GM12873 (cell line): ENCODE data around the gene DEPDC1B.

Experiments used
- TF ChIP-seq, protein P1 (sequence below): IDR thresholded peaks from 2 replicates; pipeline ENCODE4 v1.5.1; 2012; ENCODE audit warnings: low read depth, mild to moderate bottlenecking, moderate library complexity, low read length, control low read depth; ENCODE audit not compliant: insufficient read depth; ENCODE audit errors: missing control alignments

DEPDC1B gene

GRCh38 chr5:60701321-60701968, 1.5 kb upstream of the DEPDC1B start:
- TF ChIP-seq, protein P1, sequence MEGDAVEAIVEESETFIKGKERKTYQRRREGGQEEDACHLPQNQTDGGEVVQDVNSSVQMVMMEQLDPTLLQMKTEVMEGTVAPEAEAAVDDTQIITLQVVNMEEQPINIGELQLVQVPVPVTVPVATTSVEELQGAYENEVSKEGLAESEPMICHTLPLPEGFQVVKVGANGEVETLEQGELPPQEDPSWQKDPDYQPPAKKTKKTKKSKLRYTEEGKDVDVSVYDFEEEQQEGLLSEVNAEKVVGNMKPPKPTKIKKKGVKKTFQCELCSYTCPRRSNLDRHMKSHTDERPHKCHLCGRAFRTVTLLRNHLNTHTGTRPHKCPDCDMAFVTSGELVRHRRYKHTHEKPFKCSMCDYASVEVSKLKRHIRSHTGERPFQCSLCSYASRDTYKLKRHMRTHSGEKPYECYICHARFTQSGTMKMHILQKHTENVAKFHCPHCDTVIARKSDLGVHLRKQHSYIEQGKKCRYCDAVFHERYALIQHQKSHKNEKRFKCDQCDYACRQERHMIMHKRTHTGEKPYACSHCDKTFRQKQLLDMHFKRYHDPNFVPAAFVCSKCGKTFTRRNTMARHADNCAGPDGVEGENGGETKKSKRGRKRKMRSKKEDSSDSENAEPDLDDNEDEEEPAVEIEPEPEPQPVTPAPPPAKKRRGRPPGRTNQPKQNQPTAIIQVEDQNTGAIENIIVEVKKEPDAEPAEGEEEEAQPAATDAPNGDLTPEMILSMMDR, result no peak

GRCh38 chr5:60700416-60700757, 421 bp upstream of the DEPDC1B start:
- TF ChIP-seq, protein P1, result no peak

DNA sequence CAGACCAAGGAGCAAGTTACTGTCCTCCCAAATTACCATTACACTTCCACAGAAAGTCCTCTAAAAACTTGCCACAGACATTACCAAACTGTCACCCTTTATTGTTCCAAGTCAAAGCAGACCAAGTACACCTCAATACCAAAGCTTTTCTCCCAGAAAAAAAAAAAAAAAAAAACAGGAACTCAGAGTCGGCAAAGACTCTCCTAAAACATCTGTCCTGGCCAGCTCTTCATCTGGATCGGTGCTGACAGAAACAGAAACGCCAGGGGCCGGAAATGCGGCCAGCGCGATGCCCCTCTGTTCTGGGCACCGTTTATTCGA, 718 bp downstream of the DEPDC1B start:
- TF ChIP-seq, protein P1, result no peak

DNA sequence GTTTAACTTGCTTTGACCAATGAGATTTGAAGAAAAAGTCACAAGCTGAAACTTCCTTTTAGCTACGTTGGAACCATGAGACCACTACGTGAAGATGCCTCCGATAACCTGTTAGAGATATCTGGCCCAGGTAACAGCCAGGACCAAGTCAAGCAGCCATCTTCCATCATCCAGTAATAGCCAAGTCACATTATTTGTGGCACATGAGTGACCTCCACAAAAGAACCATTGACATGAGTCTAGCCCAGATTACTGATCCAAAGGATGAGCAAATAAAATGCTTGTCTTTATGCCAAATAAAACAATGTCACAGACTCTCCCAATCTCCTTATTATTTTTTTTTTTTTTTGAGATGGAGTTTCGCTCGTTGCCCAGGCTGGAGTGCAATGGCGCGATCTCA, 1.6 kb downstream of the DEPDC1B start:
- TF ChIP-seq, protein P1, result no peak

DNA sequence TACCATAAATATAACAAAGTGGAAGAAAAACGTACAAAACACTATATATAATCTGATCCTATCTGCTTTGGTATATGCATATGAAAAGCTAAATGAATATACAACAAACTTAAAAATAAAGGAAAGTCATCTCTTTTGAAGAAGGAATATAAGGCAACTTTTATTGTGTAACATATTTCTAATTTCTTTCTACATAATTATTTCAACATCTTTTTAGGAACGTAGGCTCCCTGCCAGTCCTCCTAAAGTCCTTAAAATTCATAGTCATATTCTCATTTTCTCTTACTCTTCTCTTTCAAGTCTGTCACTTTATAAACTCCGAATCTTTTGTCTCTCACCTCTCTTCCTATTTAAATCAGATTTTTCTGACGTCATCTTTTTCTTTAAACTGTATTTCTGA, 9.6 kb downstream of the DEPDC1B start:
- TF ChIP-seq, protein P1, result no peak

- TF ChIP-seq, protein P1, result no peak
Observed at GRCh38 chr5:60688980-60689379, 11.0 kb downstream of the DEPDC1B start.

DNA sequence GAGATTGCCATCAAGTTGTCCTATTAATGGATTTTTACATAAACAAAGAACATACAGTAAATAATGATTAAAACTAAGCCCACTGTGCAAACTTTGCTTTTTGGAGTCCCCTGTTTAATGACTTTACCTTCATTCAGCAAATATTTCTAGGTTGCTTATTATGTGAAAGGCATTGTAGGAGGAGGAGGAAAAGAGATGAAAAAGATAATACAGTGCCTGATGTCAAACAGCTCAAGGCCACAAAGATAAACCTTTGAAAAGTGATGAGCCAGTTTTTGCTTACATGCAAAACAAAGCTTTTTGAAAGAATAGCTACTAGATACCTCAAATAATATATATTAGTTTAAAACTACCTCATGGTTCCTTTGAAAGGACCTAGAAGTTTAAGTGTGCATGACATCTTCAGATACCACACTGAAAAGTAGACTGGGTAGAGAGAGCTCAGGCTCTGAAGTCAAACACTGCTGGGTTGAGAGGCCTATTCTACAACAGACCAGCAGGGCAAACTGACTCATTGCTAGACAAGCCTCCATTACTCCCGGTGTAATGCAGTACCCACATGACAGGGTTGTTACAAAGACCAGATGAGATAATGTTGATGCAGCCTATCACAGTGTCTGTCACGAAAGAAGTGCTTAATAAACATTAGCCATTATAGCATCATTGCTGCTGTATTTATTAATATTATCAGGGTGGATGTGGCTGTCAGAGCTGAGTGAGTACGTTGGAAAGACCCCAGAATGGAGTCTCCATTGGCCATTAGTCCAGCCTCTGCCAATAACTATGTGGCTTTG, 11.8 kb downstream of the DEPDC1B start:
- TF ChIP-seq, protein P1, result peak; percentile 58
